NCI-H1436 (cell line): ENCODE results near the gene PRODH.
"Not testable (repeated sequence)": the region's sequence is repeated elsewhere in the genome, so short reads cannot be mapped to it uniquely, and the experiment has no call there.

Experiments
- DNase-seq: peaks from one replicate; lab custom pipeline; 2025; lab: John Stamatoyannopoulos, UW

Gene PRODH

DNA sequence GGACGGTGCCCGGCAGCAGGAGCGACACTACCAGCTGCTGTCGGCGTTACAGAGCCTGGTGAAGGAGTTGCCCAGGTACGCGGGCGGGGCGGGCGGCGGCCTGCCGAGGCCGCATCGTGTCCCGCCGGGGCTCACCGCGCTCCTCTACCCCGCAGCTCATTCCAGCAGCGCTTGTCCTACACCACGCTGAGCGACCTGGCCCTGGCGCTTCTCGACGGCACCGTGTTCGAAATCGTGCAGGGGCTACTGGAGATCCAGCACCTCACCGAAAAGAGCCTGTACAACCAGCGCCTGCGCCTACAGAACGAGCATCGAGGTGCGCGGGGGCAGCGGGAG, 29.7 kb downstream of the PRODH start:
- not testable (repeated sequence) for DNase-seq

DNA sequence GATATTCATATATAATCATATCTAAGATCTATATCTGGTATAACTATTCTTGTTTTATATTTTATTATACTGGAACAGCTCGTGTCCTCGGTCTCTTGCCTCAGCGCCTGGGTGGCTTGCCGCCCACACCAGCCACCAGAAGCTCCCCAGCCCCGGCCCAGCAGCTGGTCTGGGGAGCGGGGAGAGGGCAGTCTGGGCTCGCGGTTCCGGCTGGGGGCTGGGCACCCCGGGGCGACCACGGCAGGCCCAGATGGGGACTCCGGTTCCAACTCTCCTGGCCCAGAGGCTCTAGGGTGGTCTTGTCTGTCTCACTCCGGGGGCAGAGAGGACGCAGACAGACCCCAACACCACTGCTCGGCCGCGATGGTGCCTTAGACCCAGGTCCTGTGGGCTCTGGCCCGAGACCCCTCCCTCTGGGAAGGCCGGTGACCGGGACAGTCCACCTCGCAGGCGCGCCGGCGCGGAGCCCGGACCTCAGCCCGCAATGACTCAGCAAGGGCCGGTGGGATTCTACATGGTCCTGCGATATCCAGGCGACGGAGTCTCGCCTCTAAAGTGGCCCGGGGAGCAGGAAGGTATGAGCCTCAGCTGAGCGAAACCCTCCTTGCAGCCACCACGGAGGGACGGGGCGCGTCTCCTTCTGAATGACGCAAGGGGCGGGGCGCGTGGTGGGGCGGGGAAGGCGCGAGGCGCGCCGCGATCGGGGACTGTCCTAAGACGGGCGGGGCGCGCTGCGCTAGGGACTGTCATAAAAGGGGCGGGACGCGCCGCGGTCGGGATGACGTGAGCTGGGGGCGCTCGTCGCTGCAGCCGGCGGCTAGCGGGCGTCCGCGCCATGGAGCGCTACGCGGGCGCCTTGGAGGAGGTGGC, 30.3 kb downstream of the PRODH start, which contains the start of gene DGCR6:
Gene DGCR6, plus strand, starts transcription at position 781 of the 870 bp plus-strand sequence. Its CDS starts 55 bp downstream, at position 836.
- DNase-seq: no peak

DNA sequence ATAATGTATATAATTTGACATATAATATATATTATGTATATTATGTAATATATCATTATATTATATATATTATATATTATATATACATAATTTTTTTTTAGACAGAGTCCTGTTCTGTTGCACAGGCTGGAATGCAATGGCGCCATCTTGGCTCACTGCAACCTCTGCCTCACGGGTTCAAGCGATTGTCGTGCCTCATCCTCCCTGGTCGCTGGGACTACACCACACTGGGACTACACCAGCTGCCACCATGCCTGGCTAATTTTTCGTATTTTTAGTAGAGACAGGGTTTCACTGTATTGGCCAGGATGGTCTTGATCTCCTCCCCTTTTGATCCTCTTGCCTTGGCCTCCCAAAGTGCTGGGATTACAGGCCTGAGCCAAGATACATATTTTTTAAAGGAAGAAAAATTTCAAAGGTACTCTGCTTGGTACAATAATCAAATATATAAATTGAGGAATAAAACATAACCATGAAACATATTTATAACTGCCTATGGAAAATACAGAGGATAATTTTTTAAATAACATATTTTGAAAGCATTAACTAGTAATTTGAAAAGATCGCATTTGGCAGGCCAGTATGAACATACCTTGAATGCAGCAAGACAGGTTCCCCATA, 39.9 kb downstream of the PRODH start:
- DNase-seq: not testable (repeated sequence)

DNA sequence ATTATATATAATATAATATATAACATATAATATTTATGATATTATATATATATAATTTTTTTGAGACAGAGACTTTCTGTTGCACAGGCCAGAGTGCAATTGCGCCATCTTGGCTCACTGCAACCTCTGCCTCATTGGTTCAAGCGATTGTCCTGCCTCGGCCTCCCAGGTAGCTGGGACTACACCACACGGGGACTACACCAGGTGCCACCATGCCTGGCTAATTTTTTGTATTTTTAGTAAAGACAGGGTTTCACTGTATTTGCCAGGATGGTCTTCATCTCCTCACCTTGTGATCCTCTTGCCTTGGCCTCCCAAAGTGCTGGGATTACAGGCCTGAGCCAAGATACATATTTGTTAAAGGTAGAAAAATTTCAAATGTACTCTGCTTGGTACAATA, 42.3 kb downstream of the PRODH start:
- DNase-seq: not testable (repeated sequence)

DNA sequence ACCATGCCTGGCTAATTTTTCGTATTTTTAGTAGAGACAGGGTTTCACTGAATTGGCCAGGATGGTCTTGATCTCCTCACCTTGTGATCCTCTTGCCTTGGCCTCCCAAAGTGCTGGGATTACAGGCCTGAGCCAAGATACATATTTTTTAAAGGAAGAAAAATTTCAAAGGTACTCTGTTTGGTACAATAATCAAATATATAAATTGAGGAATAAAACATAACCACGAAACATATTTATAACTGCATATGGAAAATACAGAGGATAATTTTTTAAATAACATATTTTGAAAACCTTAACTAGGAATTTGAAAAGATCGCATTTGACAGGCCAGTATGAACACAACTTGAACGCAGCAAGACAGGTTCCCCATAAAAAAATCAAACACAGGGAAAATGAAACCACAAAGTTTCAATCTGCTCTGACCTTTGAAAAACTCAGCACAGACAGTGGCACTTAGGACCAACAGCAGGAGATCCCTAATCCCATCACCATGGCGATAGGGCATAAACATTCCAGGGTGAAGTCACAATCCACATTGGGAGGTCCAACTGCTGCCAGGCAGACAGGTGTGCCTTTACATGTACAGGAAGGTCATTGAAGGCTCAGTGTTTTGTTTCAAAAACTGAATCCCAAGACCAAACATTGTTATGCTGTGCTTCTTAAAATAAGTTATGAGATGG, 45.4 kb downstream of the PRODH start:
- not testable (repeated sequence) for DNase-seq

DNA sequence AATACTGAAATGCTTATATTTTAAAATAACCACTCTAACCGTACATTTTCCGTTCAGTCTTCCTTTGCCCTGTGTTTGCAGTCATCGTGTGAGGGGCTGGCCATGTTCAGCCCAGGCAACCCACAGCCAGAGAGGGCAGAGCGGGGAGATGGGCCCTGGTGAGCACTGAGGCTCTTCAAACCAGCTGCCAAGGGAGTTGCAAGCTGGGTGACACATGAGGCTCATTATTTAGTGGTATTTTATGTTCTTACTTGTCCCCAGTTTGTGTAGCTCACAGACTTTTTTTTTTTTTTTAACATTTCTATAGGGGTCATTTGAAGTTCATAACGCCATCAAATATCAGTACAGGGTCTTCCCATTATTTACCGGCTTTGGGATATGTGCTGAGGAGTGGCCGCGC, 48.0 kb downstream of the PRODH start:
- no peak for DNase-seq

DNA sequence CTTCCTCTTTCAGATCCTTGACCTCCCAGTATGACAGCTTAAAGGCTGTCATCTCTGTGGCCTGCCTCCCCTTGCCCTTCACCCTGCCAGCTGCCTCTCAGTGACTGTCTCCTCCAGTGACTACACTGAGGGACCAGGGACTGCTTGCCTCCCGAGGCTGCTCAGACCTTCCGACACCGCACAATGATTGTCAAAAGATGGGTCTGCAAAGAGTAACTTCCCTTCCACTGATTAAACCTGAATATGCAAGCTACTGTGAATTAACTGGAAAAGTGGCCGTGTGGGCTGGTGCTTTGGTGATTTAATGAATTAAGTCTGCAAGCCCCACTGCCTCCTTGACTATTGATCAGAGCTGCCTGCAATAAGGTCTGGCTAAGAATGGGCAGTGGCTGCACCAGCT, 51.6 kb downstream of the PRODH start:
- DNase-seq: not testable (repeated sequence)

DNA sequence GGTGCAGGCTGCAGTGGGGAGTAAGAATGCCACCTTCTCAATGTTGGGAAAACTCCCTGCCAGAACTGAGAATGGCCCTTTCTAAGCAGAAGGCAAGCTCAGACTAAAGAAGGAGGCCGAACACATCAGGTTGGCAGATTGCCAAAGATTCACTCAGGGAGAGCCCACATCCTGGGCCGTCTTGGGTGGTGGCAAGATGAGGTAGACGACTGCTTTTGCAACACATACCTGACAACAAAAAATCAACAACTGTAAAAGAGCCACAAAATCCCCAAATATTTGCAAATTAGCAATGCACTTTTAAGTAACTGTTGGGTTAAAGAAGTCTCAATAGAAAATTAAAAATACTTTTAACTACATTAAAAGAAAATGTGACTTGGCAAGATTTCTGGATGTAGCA, 54.8 kb downstream of the PRODH start:
- not testable (repeated sequence) for DNase-seq
